HTR-8/SVneo (cell line): ENCODE measurements around the gene SLC2A3.
A peak's percentile ranks its signal among the peaks of the same experiment; 100 is the strongest.

Source experiments
- DNase-seq: peaks from one replicate; pipeline ENCODE4 v3.0.0; 2011; ENCODE audit warnings: low spot score, mixed read lengths; ENCODE audit not compliant: insufficient read length
- FAIRE-seq: peaks from 2 replicates; lab custom pipeline; 2011; peaks lifted over from hg19 to GRCh38; lab: Jason Lieb, UNC

Gene SLC2A3

GRCh38 chr12:7872566-7873319 is 63.2 kb downstream of the SLC2A3 start, which contains the start of gene SLC2A14:
Gene SLC2A14 (minus strand): TSS chr12:7872915. CDS start chr12:7869880, 3,035 bp downstream.
- FAIRE-seq (peak; percentile 83), DNase-seq (no peak)

- DNase-seq (no peak), FAIRE-seq (peak; percentile 96)
These were observed 65.7 kb downstream of the SLC2A3 start for GRCh38 chr12:7870335-7870734.
